Vagina (tissue), 2 donors: ENCODE measurements around the gene CSMD2. TPM values are rescaled to one million over a fixed set of nuclear protein-coding genes. Genes with fewer than 3 reads are reported as not detected.

Experiments
- DNase-seq, 2 donors: peaks; one replicate each; pipeline ENCODE4 v3.0.0-alpha.2; 2017; ENCODE audit errors: extremely low spot score in 2 of 2
- H3K27ac ChIP-seq: fragments of 200-600 bp; sonication (generic); one replicate; pipeline ENCODE4 v1.5.1; 2019
- H3K27me3 ChIP-seq: fragments of 200-600 bp; sonication (generic); one replicate; pipeline ENCODE4 v1.5.1; 2019
- H3K36me3 ChIP-seq, 2 donors: fragments of 200-600 bp; sonication (generic); one replicate each; pipeline ENCODE4 v1.5.1; 2017 to 2019
- H3K4me1 ChIP-seq: fragments of 200-600 bp; sonication (generic); one replicate; pipeline ENCODE4 v1.5.1; 2019
- H3K4me3 ChIP-seq, 2 donors: fragments of 200-600 bp; sonication (generic); 1 replicate in 1 of 2; 2 replicates in 1 of 2; pipeline ENCODE4 v1.5.1; 2016 to 2019
- H3K9me3 ChIP-seq: fragments of 200-600 bp; sonication (generic); one replicate; pipeline ENCODE4 v1.5.1; 2019
- POLR2A ChIP-seq, 2 donors: fragments of 450-650 bp; IDR thresholded peaks; one replicate each; pipeline ENCODE4 v1.6.1; 2017; ENCODE audit warnings: antibody characterized with exemption in 2 of 2, mild to moderate bottlenecking in 2 of 2, moderate library complexity in 2 of 2
- POLR2AphosphoS5 ChIP-seq, 2 donors: sonication (generic); formaldehyde crosslinking; IDR thresholded peaks; one replicate each; pipeline ENCODE4 v1.9.0; 2017; ENCODE audit warnings: antibody characterized with exemption in 2 of 2, mild to moderate bottlenecking in 2 of 2, low read depth in 1 of 2; ENCODE audit not compliant: insufficient read depth in 1 of 2
- intact Hi-C: fragments of 100-400 bp; cut with DNase I; formaldehyde crosslinking; loops from one replicate; pipeline ENCODE4 v1.15.1; 2023
- total RNA-seq: library from RNA; depleted of rRNA; stranded (reverse); fragments of >200 nt; gene quantifications from one replicate; pipeline ENCODE4 v1.2.3, GENCODE V29; 2016
- TF ChIP-seq, protein P1 (sequence below), 3 experiments: fragments of 450-650 bp in 2 of 3; fragments of 200-600 bp in 1 of 3; sonication (generic) in 1 of 3; IDR thresholded peaks; one replicate each; pipeline ENCODE4 v1.5.1; 2017 to 2019; ENCODE audit warnings: antibody characterized with exemption in 3 of 3, mild to moderate bottlenecking in 2 of 3, moderate library complexity in 2 of 3

CSMD2 gene
- total RNA-seq, 1 donor from 2014 or later = 0.25 TPM

DNA sequence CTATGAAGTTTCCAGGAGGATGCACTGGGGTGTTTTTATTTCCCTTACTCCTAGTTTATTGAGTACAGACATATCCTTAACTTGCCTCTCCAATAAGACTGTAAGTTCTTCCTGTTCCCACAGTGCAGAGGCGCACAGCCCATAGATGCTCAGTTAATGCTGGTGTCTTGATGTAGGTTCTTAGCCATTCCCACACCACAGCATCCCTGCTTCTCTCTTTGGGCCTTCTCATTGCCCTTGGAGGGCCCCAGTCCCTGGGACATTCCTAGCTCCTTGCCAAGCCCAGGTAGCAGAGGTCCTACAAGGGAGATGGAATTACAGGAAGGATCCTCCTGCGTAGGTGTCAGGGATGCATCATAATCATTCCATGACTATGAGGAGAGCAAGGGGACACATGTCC lies 362.8 kb downstream of the CSMD2 start:
- DNase-seq = no peak
- no peak overlapping the region for H3K4me3 ChIP-seq
- no peaks in the 10 kb centered on the region for H3K36me3 ChIP-seq
- H3K27me3 ChIP-seq = no peaks in the 10 kb centered on the region
- TF ChIP-seq POLR2AphosphoS5 (IDR thresholded peaks at IDR 0.05; ENCODE audit: insufficient read depth in 1 of 2, low read depth in 1 of 2) = no peak
- TF ChIP-seq POLR2A (IDR thresholded peaks at IDR 0.05) = no peak
- TF ChIP-seq, protein P1, sequence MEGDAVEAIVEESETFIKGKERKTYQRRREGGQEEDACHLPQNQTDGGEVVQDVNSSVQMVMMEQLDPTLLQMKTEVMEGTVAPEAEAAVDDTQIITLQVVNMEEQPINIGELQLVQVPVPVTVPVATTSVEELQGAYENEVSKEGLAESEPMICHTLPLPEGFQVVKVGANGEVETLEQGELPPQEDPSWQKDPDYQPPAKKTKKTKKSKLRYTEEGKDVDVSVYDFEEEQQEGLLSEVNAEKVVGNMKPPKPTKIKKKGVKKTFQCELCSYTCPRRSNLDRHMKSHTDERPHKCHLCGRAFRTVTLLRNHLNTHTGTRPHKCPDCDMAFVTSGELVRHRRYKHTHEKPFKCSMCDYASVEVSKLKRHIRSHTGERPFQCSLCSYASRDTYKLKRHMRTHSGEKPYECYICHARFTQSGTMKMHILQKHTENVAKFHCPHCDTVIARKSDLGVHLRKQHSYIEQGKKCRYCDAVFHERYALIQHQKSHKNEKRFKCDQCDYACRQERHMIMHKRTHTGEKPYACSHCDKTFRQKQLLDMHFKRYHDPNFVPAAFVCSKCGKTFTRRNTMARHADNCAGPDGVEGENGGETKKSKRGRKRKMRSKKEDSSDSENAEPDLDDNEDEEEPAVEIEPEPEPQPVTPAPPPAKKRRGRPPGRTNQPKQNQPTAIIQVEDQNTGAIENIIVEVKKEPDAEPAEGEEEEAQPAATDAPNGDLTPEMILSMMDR (IDR thresholded peaks at IDR 0.05) = no peak
- no peak overlapping the region for H3K27ac ChIP-seq
- H3K9me3 ChIP-seq = no peaks in the 10 kb centered on the region
- no peaks in the 10 kb centered on the region for H3K4me1 ChIP-seq
- intact Hi-C loops = no loop called here

DNA sequence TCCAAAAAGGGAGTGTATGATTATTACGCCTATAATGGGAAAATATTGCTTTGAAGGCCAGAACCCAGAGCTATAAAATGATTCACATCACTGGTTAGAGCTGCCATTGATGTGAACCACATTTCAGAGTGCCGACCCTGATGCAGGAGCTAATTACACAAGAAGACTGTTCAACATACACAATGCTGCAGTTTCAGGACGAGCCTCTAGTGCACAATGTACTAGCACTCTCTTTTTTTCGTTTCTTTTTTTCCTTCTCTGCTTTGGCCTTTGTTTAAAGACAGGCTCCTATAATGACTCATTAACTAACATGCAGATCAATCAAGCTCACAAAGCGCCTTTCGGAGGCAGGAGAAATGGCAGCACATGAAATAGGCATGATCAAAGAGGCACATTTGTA lies 367.2 kb downstream of the CSMD2 start:
- no peak for DNase-seq
- Histone ChIP-seq H3K27me3 (no peaks in the 10 kb centered on the region), H3K4me3 (no peak overlapping the region), H3K9me3 (peaks cover 4% of the 10 kb centered on the region), H3K36me3 (no peaks in the 10 kb centered on the region), H3K27ac (no peak overlapping the region), H3K4me1 (no peaks in the 10 kb centered on the region)
- intact Hi-C loops = no loop called here
- no peak for TF ChIP-seq POLR2AphosphoS5 (IDR thresholded peaks at IDR 0.05; ENCODE audit: insufficient read depth in 1 of 2, low read depth in 1 of 2)
- TF ChIP-seq, protein P1 (IDR thresholded peaks at IDR 0.05) = no peak

DNA sequence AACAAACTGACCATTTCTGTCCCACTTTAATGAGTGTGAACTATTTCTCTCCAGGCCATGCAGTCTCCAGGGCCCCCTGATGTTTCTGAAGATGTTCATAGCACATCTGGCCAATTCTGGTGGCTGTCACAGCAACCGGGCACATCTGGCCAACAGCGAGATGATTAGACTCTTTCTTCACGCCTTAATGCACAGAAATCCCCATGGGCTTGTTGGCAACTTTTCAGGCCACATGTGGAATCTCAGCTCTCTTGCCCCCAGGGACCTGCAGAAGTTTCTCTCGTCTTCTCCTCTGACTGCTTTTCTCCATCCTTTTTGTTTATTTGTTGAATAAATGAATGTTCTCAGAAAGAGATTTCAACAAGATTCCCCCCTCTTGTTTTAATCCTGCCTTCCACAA lies 372.4 kb downstream of the CSMD2 start:
- Histone ChIP-seq H3K27ac (no peak overlapping the region), H3K4me1 (no peaks in the 10 kb centered on the region), H3K9me3 (peaks cover 4% of the 10 kb centered on the region), H3K4me3 (no peak overlapping the region), H3K27me3 (no peaks in the 10 kb centered on the region), H3K36me3 (no peaks in the 10 kb centered on the region)
- TF ChIP-seq POLR2A (IDR thresholded peaks at IDR 0.05) = no peak
- no peak for TF ChIP-seq POLR2AphosphoS5 (IDR thresholded peaks at IDR 0.05; ENCODE audit: insufficient read depth in 1 of 2, low read depth in 1 of 2)
- TF ChIP-seq, protein P1 (IDR thresholded peaks at IDR 0.05) = no peak
- no peak for DNase-seq
- intact Hi-C loops = no loop called here

DNA sequence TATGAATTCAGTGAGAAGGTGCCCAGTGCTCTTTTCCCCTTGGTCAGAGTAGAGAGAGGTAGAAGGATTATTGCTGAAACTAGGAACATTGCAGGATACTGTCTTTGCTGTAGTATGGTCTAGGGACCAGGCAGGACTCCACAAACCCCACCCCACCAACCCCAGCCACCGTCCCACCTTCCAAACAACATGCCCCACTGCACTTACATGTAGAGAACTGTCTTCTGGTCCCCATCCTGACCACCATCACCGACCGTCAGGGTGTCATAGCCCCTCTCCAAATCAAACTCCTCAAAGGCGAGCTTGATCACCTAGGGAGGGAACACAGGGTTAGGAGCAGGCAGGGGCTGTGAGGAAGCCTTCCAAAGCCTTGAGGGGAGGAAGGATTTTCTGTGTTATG lies 372.8 kb downstream of the CSMD2 start:
- no peak for DNase-seq
- no peaks in the 10 kb centered on the region for H3K36me3 ChIP-seq
- H3K27me3 ChIP-seq = no peaks in the 10 kb centered on the region
- no peak overlapping the region for H3K4me3 ChIP-seq
- peaks cover 4% of the 10 kb centered on the region for H3K9me3 ChIP-seq
- no peaks in the 10 kb centered on the region for H3K4me1 ChIP-seq
- TF ChIP-seq, protein P1 (IDR thresholded peaks at IDR 0.05) = no peak
- TF ChIP-seq POLR2AphosphoS5 (IDR thresholded peaks at IDR 0.05; ENCODE audit: insufficient read depth in 1 of 2, low read depth in 1 of 2) (no peak), POLR2A (IDR thresholded peaks at IDR 0.05) (no peak)
- no peak overlapping the region for H3K27ac ChIP-seq
- intact Hi-C loops = no loop called here

DNA sequence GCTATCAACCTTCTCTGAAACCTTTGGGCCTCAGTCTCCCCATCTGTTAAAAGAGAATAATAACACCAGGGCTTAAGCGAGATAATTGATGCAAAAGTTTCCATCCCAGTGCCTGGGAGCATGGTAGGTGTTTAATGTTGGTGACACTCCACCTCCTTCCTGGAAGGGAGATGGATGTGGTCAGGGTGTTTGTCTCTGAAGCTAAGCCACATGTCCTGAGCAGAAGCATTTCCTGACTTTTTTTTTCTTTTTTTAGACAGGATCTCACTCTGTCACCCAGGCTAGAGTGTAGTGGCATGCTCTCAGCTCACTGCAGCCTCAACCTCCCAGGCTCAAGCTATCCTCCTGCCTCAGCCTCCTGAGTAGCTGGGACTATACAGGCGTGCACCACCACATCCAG lies 373.8 kb downstream of the CSMD2 start:
- no peak for DNase-seq
- TF ChIP-seq, protein P1 (IDR thresholded peaks at IDR 0.05) = no peak
- TF ChIP-seq POLR2AphosphoS5 (IDR thresholded peaks at IDR 0.05; ENCODE audit: insufficient read depth in 1 of 2, low read depth in 1 of 2) = no peak
- TF ChIP-seq POLR2A (IDR thresholded peaks at IDR 0.05) = no peak
- no peaks in the 10 kb centered on the region for H3K27me3 ChIP-seq
- H3K4me3 ChIP-seq = no peak overlapping the region
- intact Hi-C loops = no loop called here
- peaks cover 4% of the 10 kb centered on the region for H3K9me3 ChIP-seq
- H3K36me3 ChIP-seq = no peaks in the 10 kb centered on the region
- no peak overlapping the region for H3K27ac ChIP-seq
- no peaks in the 10 kb centered on the region for H3K4me1 ChIP-seq
